Nephron (organoid): ENCODE data around the gene FRRS1.
"Not testable (repeated sequence)": the region's sequence is repeated elsewhere in the genome, so short reads cannot be mapped to it uniquely, and the experiment has no call there.

ENCODE experiments used
- H3K27ac Mint-ChIP-seq, 3 experiments: 2 replicates each; pipeline ENCODE4 v1.8.0; 2020; ENCODE audit warnings: mixed read lengths in 3 of 3, mild to moderate bottlenecking in 2 of 3, moderate library complexity in 1 of 3
- H3K27me3 Mint-ChIP-seq: 2 replicates; pipeline ENCODE4 v1.8.0; 2021; ENCODE audit warnings: low read depth, mild to moderate bottlenecking, moderate library complexity, mixed read lengths
- H3K36me3 Mint-ChIP-seq: 2 replicates; pipeline ENCODE4 v1.8.0; 2020; ENCODE audit warnings: low read depth, mixed read lengths
- H3K4me1 Mint-ChIP-seq: 2 replicates; pipeline ENCODE4 v1.8.0; 2020; ENCODE audit warnings: mixed read lengths
- H3K4me3 Mint-ChIP-seq, 3 experiments: 2 replicates each; pipeline ENCODE4 v1.8.0; 2020; ENCODE audit warnings: mild to moderate bottlenecking in 3 of 3, mixed read lengths in 3 of 3, moderate library complexity in 2 of 3
- H3K9me3 Mint-ChIP-seq: 2 replicates; pipeline ENCODE4 v1.8.0; 2020; ENCODE audit warnings: mixed read lengths
- TF ChIP-seq, protein P1 (sequence below), 3 experiments: fragments of 200-600 bp; sonication (generic); IDR thresholded peaks; one replicate each; pipeline ENCODE4 v1.5.0; 2021; ENCODE audit warnings: antibody characterized with exemption in 3 of 3; ENCODE audit not compliant: unreplicated experiment in 3 of 3

Gene FRRS1

GRCh38 chr1:99806882-99807281 is 40.4 kb upstream of the FRRS1 start:
- Mint-ChIP-seq H3K27ac (no peak overlapping the region), H3K4me1 (peaks cover 9% of the 10 kb centered on the region), H3K4me3 (no peak overlapping the region), H3K27me3 (no peaks in the 10 kb centered on the region), H3K9me3 (no peaks in the 10 kb centered on the region), H3K36me3 (no peaks in the 10 kb centered on the region)
- TF ChIP-seq, protein P1, sequence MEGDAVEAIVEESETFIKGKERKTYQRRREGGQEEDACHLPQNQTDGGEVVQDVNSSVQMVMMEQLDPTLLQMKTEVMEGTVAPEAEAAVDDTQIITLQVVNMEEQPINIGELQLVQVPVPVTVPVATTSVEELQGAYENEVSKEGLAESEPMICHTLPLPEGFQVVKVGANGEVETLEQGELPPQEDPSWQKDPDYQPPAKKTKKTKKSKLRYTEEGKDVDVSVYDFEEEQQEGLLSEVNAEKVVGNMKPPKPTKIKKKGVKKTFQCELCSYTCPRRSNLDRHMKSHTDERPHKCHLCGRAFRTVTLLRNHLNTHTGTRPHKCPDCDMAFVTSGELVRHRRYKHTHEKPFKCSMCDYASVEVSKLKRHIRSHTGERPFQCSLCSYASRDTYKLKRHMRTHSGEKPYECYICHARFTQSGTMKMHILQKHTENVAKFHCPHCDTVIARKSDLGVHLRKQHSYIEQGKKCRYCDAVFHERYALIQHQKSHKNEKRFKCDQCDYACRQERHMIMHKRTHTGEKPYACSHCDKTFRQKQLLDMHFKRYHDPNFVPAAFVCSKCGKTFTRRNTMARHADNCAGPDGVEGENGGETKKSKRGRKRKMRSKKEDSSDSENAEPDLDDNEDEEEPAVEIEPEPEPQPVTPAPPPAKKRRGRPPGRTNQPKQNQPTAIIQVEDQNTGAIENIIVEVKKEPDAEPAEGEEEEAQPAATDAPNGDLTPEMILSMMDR (IDR thresholded peaks at IDR 0.05; ENCODE audit: unreplicated experiment in 3 of 3) = no peak

- TF ChIP-seq, protein P1 (IDR thresholded peaks at IDR 0.05; ENCODE audit: unreplicated experiment in 3 of 3) = no peak
- no peaks in the 10 kb centered on the region for H3K27me3 Mint-ChIP-seq
- no peak overlapping the region for H3K4me3 Mint-ChIP-seq
- no peaks in the 10 kb centered on the region for H3K9me3 Mint-ChIP-seq
- no peaks in the 10 kb centered on the region for H3K36me3 Mint-ChIP-seq
- H3K27ac Mint-ChIP-seq = no peak overlapping the region
- H3K4me1 Mint-ChIP-seq = no peaks in the 10 kb centered on the region
These were observed 35.1 kb upstream of the FRRS1 start for GRCh38 chr1:99801584-99801983.

DNA sequence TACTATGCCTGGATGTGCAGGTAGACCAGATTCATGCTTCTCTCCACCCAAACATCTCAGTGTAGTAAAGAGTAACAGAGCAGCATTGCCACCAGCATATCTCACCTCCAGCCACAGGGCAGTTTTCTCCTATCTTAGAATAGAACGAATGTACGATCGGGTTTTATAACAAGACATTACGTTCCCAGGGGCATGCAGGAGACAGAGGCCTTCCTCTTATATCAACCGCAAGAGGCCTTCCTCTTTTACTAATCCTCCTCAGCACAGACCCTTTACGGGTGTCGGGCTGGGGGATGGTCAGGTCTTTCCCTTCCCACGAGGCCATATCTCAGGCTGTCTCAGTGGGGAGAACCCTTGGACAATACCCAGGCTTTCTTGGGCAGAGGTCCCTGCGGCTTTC is 27.4 kb upstream of the FRRS1 start:
- not testable (repeated sequence) for H3K27me3 Mint-ChIP-seq, H3K27ac Mint-ChIP-seq, H3K4me1 Mint-ChIP-seq, H3K4me3 Mint-ChIP-seq, H3K36me3 Mint-ChIP-seq, H3K9me3 Mint-ChIP-seq

- no peaks in the 10 kb centered on the region for H3K4me1 Mint-ChIP-seq
- peaks cover 4% of the 10 kb centered on the region for H3K27me3 Mint-ChIP-seq
- H3K4me3 Mint-ChIP-seq = no peak overlapping the region
- peaks cover 2% of the 10 kb centered on the region for H3K9me3 Mint-ChIP-seq
- TF ChIP-seq, protein P1 (IDR thresholded peaks at IDR 0.05; ENCODE audit: unreplicated experiment in 3 of 3) = no peak
- no peaks in the 10 kb centered on the region for H3K36me3 Mint-ChIP-seq
- H3K27ac Mint-ChIP-seq = no peak overlapping the region
These were observed 23.3 kb upstream of the FRRS1 start for GRCh38 chr1:99789715-99790114.

DNA sequence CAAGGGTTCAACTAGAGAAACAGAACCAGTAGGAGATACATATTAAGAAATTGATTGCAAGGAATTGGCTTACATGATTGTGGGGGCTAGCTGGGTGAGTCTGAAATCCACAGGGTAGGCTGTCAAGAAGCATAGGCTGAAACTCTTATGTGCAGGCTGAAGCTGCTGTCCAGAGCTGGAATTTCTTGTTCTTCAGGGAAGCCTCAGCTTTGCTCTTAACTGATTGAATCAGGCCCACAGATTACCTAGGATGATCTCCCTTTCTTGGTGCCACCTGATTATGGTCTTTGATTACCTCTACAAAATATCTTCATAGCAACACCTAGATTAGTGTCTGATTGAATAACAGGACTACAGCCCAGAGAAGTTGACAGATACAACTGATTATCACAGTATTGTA is 22.5 kb upstream of the FRRS1 start:
- no peak overlapping the region for H3K27ac Mint-ChIP-seq
- H3K36me3 Mint-ChIP-seq = no peaks in the 10 kb centered on the region
- no peak overlapping the region for H3K4me3 Mint-ChIP-seq
- peaks cover 4% of the 10 kb centered on the region for H3K27me3 Mint-ChIP-seq
- TF ChIP-seq, protein P1 (IDR thresholded peaks at IDR 0.05; ENCODE audit: unreplicated experiment in 3 of 3) = no peak
- H3K4me1 Mint-ChIP-seq = no peaks in the 10 kb centered on the region
- peaks cover 2% of the 10 kb centered on the region for H3K9me3 Mint-ChIP-seq

GRCh38 chr1:99786751-99787501 is 20.5 kb upstream of the FRRS1 start:
- H3K27me3 Mint-ChIP-seq = no peaks in the 10 kb centered on the region
- H3K4me1 Mint-ChIP-seq = no peaks in the 10 kb centered on the region
- H3K27ac Mint-ChIP-seq = no peak overlapping the region
- H3K4me3 Mint-ChIP-seq = no peak overlapping the region
- H3K36me3 Mint-ChIP-seq = no peaks in the 10 kb centered on the region
- TF ChIP-seq, protein P1 (IDR thresholded peaks at IDR 0.05; ENCODE audit: unreplicated experiment in 3 of 3) = no peak
- no peaks in the 10 kb centered on the region for H3K9me3 Mint-ChIP-seq
